Fibroblast of mammary gland (primary cell): ENCODE measurements around the gene ABHD13.
"Not testable (repeated sequence)": the region's sequence is repeated elsewhere in the genome, so short reads cannot be mapped to it uniquely, and the experiment has no call there.

ENCODE experiments used
- DNase-seq: peaks from one replicate; pipeline ENCODE4 v3.0.0-alpha.2; 2010; ENCODE audit warnings: low read depth
- H3K4me3 ChIP-seq: 2 replicates; pipeline ENCODE4 v1.5.1; 2011; ENCODE audit warnings: low read depth, mild to moderate bottlenecking, low read length, moderate library complexity; ENCODE audit not compliant: control insufficient read depth
- CTCF ChIP-seq: conservative IDR thresholded peaks from 2 replicates; pipeline ENCODE4 v1.5.1; 2011; ENCODE audit warnings: low read depth, low read length, inconsistent platforms; ENCODE audit not compliant: control insufficient read depth, insufficient read depth

Gene ABHD13

DNA sequence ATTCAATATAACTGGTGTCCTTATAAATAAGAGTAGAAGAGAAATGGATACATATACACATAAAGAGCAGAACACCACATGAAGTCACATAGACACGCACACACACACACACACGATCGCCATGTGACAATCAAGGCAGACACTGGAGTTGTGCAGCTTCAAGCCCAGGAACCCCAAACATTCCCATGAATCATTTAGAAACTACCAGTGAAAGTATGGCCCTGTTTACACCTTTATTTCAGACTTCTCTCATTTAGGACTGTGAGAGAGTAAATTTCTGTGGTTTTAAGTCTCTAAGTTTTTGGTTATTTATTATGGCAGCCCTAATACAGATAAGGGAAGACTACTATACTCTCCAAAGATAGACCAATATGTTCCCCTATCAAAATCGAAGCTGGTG is 31.0 kb downstream of the ABHD13 start:
- no peak for DNase-seq
- no peak for TF ChIP-seq CTCF
- no peak overlapping the region for H3K4me3 ChIP-seq

DNA sequence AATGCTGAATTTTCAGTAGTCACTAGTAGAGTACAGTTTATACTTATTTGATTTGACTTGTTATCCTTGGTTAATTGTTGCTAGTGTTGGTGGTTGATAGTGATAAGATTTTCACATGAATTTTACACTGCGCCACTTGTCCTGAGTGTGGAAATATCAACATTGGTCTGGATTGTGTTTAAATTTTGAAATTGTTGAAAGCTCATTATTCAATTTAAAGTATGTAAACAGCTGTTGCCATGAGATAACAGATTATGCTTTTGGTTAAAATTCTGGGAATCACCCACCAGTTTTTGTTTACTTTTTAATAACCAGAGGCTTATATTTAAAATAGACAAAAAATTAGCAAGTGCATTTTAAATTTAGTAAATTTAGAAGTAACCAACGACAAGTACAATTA is 39.1 kb downstream of the ABHD13 start:
- DNase-seq: no peak
- no peak for TF ChIP-seq CTCF
- no peak overlapping the region for H3K4me3 ChIP-seq

DNA sequence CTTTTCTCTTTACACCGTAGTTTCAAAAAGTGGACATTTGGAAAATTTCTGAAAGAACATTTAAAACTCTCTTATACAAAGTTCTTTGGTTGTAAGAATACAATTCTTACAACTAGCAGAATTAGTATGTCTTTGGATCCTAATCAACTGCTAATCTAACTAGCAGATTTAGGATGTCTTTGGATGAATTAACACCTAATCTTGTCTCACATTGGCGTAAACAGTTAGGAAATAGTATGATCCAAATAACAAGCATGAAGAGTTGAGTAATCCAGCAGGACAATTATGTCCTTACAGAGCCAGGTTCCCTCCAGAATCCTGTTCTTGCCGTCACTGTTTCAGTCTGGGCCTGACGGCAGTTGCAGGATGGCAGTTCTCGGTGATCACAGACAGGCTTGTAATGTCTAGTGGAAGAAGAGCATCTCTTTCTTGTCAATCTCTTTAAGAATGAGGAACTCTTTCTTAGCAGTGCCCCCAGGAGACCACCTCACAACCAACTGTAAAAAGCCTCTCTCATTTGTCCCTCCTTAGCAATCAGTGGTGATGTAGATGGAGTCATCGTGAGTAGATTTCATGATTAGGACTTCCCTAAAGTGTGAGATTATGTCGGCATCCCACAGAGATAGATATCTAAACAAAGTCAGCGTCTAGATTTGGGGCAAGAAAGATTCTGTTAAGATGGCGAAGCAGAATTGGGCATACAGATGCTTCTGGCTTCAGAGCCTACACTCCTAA is 45.6 kb downstream of the ABHD13 start:
- DNase-seq: no peak
- H3K4me3 ChIP-seq: no peak overlapping the region
- no peak for TF ChIP-seq CTCF

- no peak for DNase-seq
- no peak for TF ChIP-seq CTCF
- no peak overlapping the region for H3K4me3 ChIP-seq
These were observed 48.3 kb downstream of the ABHD13 start for GRCh38 chr13:108266321-108266990.

DNA sequence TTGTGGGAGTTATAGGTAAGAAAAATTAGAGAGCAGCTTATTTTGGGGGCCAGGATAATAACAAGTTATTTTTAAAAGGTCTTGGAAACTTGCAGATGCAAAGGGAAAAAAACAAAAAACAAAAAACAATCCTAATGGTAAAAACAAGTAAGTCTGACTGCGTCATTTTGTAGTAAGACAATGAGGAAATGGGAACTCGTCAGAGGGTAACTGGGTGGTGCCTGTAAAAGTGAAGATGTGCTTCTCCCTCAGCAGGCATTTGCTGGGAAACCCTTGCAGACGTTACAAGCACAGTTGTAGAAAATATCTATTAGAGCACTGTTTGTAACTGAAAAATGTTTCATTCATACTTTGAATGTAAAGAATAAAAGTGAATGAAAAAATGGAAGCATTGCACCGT is 49.2 kb downstream of the ABHD13 start:
- no peak overlapping the region for H3K4me3 ChIP-seq
- no peak for DNase-seq
- no peak for TF ChIP-seq CTCF

DNA sequence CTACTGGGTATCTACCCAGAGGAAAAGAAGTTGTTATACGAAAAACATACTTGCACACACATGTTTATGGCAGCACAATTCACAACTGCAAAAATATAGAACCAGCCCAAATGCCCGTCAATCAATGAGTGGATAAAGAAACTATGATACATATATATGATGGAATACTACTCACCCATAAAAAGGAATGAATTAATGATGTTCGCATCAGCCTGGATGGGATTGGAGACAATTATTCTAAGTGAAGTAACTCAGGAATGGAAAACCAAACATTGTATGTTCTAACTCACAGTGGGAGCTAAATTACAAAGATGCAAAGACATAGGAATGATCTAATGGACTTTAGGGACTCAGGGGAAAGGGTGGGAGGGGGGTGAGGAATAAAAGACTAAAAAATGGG is 49.7 kb downstream of the ABHD13 start:
- not testable (repeated sequence) for DNase-seq, H3K4me3 ChIP-seq

- no peak for DNase-seq
- no peak overlapping the region for H3K4me3 ChIP-seq
- TF ChIP-seq CTCF: no peak
These were observed 50.4 kb downstream of the ABHD13 start for GRCh38 chr13:108268466-108269112.
